PC-9 (cell line): Measurements from ENCODE around the gene RAB33B. TPM values are rescaled to one million over a fixed set of nuclear protein-coding genes. Genes with fewer than 3 reads are reported as not detected.
"Not testable (repeated sequence)": the region's sequence is repeated elsewhere in the genome, so short reads cannot be mapped to it uniquely, and the experiment has no call there.

ENCODE experiments used
- BruUV-seq: library from RNA; stranded (reverse); fragments of 400-500 nt; replicated peaks from 2 replicates; lab custom pipeline; 2021; lab: Mats Ljungman, UMichigan
- CTCF ChIA-PET: fragments of 300-600 bp; sonication (Branson Sonifier 250); formaldehyde crosslinking; loops from one replicate; lab custom pipeline; 2022; ENCODE audit warnings: antibody characterized with exemption; lab: Charles Lee
- POLR2A ChIA-PET: fragments of 300-600 bp; sonication (Branson Sonifier 250); formaldehyde crosslinking; loops from one replicate; lab custom pipeline; 2022; ENCODE audit warnings: antibody characterized with exemption; ENCODE audit not compliant: unreplicated experiment; lab: Charles Lee
- DNase-seq, 2 experiments: peaks; one replicate each; pipeline versions ENCODE4 v3.0.0 to v3.0.0-alpha.2; 2015 to 2022; ENCODE audit warnings: mixed read lengths in 1 of 2
- H2AFZ ChIP-seq: fragments of 200-600 bp; sonication (generic); 2 replicates; pipeline ENCODE4 v1.8.1; 2017; ENCODE audit warnings: antibody characterized with exemption
- H3F3A ChIP-seq: fragments of 200-600 bp; sonication (generic); 2 replicates; pipeline ENCODE4 v1.8.1; 2017; ENCODE audit warnings: antibody characterized with exemption, mild to moderate bottlenecking, low read depth; ENCODE audit not compliant: insufficient read depth
- H3K27ac ChIP-seq: fragments of 200-600 bp; sonication (generic); 2 replicates; pipeline ENCODE4 v1.6.1; 2016; ENCODE audit warnings: mixed run types
- H3K27me3 ChIP-seq: fragments of 200-600 bp; sonication (generic); 2 replicates; pipeline ENCODE4 v1.6.1; 2016; ENCODE audit warnings: low read depth, mixed run types; ENCODE audit not compliant: insufficient read depth
- H3K36me3 ChIP-seq: fragments of 200-600 bp; sonication (generic); 2 replicates; pipeline ENCODE4 v1.6.1; 2016; ENCODE audit warnings: low read depth, mixed run types
- H3K4me1 ChIP-seq: fragments of 200-600 bp; sonication (generic); replicated peaks from 2 replicates; pipeline ENCODE4 v1.6.1; 2016; ENCODE audit warnings: mixed run types; ENCODE audit not compliant: insufficient read depth
- H3K4me2 ChIP-seq: fragments of 200-600 bp; sonication (generic); 2 replicates; pipeline ENCODE4 v1.6.1; 2017; ENCODE audit warnings: mixed run types
- H3K4me3 ChIP-seq: fragments of 200-600 bp; sonication (generic); 2 replicates; pipeline ENCODE4 v1.6.1; 2016; ENCODE audit warnings: mixed run types
- H3K79me2 ChIP-seq: fragments of 200-600 bp; sonication (generic); 2 replicates; pipeline ENCODE4 v1.6.1; 2017; ENCODE audit warnings: low read depth, mixed run types
- H3K9me2 ChIP-seq: fragments of 200-600 bp; sonication (generic); 2 replicates; pipeline ENCODE4 v1.8.1; 2017; ENCODE audit warnings: mild to moderate bottlenecking; ENCODE audit not compliant: insufficient read depth
- H3K9me3 ChIP-seq: fragments of 200-600 bp; sonication (generic); 2 replicates; pipeline ENCODE4 v1.8.1; 2016; ENCODE audit warnings: low read depth; ENCODE audit not compliant: insufficient read depth
- H4K20me1 ChIP-seq: fragments of 200-600 bp; sonication (generic); 2 replicates; pipeline ENCODE4 v1.8.1; 2017; ENCODE audit not compliant: insufficient read depth
- EZH2 ChIP-seq: fragments of 200-600 bp; sonication (generic); IDR thresholded peaks from 2 replicates; pipeline ENCODE4 v1.8.0; 2017; ENCODE audit warnings: antibody characterized with exemption, low read depth
- intact Hi-C: fragments of 100-400 bp; cut with micrococcal nuclease; formaldehyde crosslinking; loops from one replicate; pipeline ENCODE4 v1.10.0; 2022; ENCODE audit not compliant: unreplicated experiment
- total RNA-seq: library from RNA; stranded (reverse); gene quantifications from 2 replicates; pipeline ENCODE4 v1.2.3, GENCODE V29; 2021
- TF ChIP-seq, protein P1 (sequence below): fragments of 200-600 bp; sonication (generic); conservative IDR thresholded peaks from 2 replicates; pipeline ENCODE4 v1.6.1; 2017; ENCODE audit warnings: mixed run types, antibody characterized with exemption, mild to moderate bottlenecking, moderate library complexity

The RAB33B gene
- total RNA-seq, 1 experiment from 2014 or later, result 7.7 TPM

DNA sequence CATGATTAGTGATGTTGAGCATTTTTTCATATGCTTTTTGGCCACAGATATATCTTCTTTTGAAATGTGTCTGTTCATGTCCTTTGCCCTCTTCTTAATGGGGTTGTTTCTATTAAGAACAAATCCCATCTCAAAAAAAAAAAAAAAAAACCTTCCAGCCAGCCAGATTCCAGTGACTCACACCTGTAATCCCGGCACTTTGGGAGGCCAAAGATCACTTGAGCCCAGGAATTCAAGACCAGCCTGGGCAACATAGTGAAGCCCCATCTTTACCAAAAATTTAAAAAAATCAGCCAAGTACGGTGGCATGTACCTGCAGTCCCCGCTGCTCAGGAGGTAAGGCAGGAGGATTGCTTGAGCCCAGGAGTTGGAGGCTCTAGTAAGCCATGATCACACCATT lies 5.1 kb downstream of the RAB33B start:
- Histone ChIP-seq H4K20me1 (no peaks in the 10 kb centered on the region), H3K36me3 (no peaks in the 10 kb centered on the region), H3K27ac (no peak overlapping the region), H3K4me3 (no peak overlapping the region), H3K9me3 (no peaks in the 10 kb centered on the region), H3K4me2 (peak overlapping the region; percentile 36), H2AFZ (no peak overlapping the region), H3K9me2 (no peaks in the 10 kb centered on the region), H3K4me1 (peaks cover 35% of the 10 kb centered on the region), H3K79me2 (peaks cover 65% of the 10 kb centered on the region), H3F3A (no peaks in the 10 kb centered on the region), H3K27me3 (no peaks in the 10 kb centered on the region)
- intact Hi-C loops, result no loop called here
- TF ChIP-seq EZH2, result no peak
- TF ChIP-seq, protein P1, sequence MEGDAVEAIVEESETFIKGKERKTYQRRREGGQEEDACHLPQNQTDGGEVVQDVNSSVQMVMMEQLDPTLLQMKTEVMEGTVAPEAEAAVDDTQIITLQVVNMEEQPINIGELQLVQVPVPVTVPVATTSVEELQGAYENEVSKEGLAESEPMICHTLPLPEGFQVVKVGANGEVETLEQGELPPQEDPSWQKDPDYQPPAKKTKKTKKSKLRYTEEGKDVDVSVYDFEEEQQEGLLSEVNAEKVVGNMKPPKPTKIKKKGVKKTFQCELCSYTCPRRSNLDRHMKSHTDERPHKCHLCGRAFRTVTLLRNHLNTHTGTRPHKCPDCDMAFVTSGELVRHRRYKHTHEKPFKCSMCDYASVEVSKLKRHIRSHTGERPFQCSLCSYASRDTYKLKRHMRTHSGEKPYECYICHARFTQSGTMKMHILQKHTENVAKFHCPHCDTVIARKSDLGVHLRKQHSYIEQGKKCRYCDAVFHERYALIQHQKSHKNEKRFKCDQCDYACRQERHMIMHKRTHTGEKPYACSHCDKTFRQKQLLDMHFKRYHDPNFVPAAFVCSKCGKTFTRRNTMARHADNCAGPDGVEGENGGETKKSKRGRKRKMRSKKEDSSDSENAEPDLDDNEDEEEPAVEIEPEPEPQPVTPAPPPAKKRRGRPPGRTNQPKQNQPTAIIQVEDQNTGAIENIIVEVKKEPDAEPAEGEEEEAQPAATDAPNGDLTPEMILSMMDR, result no peak
- ChIA-PET CTCF (no interaction called here), POLR2A (no interaction called here)
- BruUV-seq, result no TSS peak
- DNase-seq, result peak in 1 of 2 experiments; percentile 41

DNA sequence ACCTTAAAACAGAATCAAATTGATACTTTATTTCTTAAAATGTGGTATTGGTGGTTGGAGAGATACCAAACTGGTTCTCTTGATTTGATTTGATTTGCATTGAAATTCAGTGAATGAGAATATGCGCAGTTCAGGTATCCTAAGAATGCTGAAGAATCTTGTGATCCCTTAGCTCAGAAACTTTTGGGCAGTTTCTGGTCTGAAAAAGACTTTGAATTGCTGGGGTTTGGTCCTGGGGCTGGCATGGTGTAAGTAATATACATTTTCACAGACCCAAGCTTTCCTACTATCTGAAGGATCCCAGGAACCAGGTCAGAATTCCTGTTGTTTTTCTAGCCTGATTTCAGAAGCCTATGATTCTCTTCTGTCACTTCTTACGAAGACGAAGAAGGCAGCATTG lies 6.6 kb downstream of the RAB33B start:
- ChIA-PET CTCF (no interaction called here), POLR2A (no interaction called here)
- Histone ChIP-seq H4K20me1 (no peaks in the 10 kb centered on the region), H2AFZ (no peak overlapping the region), H3K27me3 (no peaks in the 10 kb centered on the region), H3K4me1 (peaks cover 32% of the 10 kb centered on the region), H3K79me2 (peaks cover 54% of the 10 kb centered on the region), H3F3A (no peaks in the 10 kb centered on the region), H3K36me3 (no peaks in the 10 kb centered on the region), H3K4me3 (no peak overlapping the region), H3K9me3 (no peaks in the 10 kb centered on the region), H3K9me2 (no peaks in the 10 kb centered on the region), H3K4me2 (no peak overlapping the region), H3K27ac (no peak overlapping the region)
- intact Hi-C loops, result no loop called here
- DNase-seq, result no peak
- TF ChIP-seq, protein P1, result no peak
- TF ChIP-seq EZH2, result no peak
- no TSS peak for BruUV-seq

DNA sequence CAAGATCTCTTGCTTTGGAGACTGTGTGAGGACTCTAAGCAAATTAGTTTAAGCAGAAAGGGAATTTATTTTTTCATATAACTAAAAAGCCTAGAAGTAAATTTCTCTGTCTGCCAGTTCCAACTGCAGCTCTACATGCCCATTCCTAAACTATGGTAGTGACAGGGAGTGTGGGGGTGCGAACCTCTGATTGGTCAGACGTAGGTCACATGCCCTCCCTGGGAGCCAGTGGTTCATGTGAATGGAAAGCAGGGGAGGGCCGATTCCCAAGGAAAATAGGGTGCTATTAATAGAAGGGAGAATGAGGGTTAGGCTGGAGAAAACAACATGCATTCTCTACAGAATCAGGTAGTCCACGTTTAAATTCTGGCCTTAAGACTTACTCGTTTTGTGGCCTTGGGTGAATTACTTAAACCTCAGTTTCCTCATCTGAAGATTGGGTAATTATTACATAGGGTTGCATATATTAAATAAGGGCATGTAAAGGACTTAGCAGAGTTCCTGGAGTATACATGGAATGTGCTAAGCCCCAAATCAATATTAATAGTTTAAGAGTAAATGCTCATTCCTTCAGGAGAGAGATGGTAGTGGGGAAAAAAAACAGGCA lies 7.2 kb downstream of the RAB33B start:
- no TSS peak for BruUV-seq
- ChIA-PET CTCF (no interaction called here), POLR2A (no interaction called here)
- Histone ChIP-seq H3K27me3 (no peaks in the 10 kb centered on the region), H3K4me1 (peaks cover 27% of the 10 kb centered on the region), H3K36me3 (no peaks in the 10 kb centered on the region), H3K4me2 (no peak overlapping the region), H2AFZ (no peak overlapping the region), H3K27ac (no peak overlapping the region), H3F3A (no peaks in the 10 kb centered on the region), H3K4me3 (no peak overlapping the region), H3K9me2 (no peaks in the 10 kb centered on the region), H3K79me2 (peaks cover 48% of the 10 kb centered on the region), H3K9me3 (no peaks in the 10 kb centered on the region), H4K20me1 (no peaks in the 10 kb centered on the region)
- no peak for TF ChIP-seq EZH2
- TF ChIP-seq, protein P1, result no peak
- DNase-seq, result no peak
- intact Hi-C loops, result no loop called here

GRCh38 chr4:139464512-139464911 lies 10.6 kb downstream of the RAB33B start:
- H3K9me2 ChIP-seq, H2AFZ ChIP-seq, H3F3A ChIP-seq, H3K9me3 ChIP-seq, BruUV-seq, H3K27me3 ChIP-seq, H4K20me1 ChIP-seq, CTCF ChIA-PET, intact Hi-C loops, H3K4me2 ChIP-seq, DNase-seq, POLR2A ChIA-PET, H3K4me1 ChIP-seq, H3K36me3 ChIP-seq, H3K4me3 ChIP-seq, H3K27ac ChIP-seq: not testable (repeated sequence)
- H3K79me2 ChIP-seq, result peaks cover 15% of the 10 kb centered on the region
